CD4-positive, alpha-beta T cell treated with Interleukin-15 for 4 hours (primary cell): ENCODE data around the gene MAP1A.
"Not testable (repeated sequence)": the region's sequence is repeated elsewhere in the genome, so short reads cannot be mapped to it uniquely, and the experiment has no call there.

Experiments used
- DNase-seq: peaks from one replicate; pipeline ENCODE4 v3.0.0-alpha.2; 2020; ENCODE audit warnings: low spot score

MAP1A gene

GRCh38 chr15:43529587-43530345, 12.4 kb downstream of the MAP1A start:
- DNase-seq = no peak

- DNase-seq = no peak
These were observed 13.7 kb downstream of the MAP1A start for GRCh38 chr15:43531018-43531670.

- DNase-seq = not testable (repeated sequence)
These were observed 15.4 kb downstream of the MAP1A start for GRCh38 chr15:43532826-43533225.

DNA sequence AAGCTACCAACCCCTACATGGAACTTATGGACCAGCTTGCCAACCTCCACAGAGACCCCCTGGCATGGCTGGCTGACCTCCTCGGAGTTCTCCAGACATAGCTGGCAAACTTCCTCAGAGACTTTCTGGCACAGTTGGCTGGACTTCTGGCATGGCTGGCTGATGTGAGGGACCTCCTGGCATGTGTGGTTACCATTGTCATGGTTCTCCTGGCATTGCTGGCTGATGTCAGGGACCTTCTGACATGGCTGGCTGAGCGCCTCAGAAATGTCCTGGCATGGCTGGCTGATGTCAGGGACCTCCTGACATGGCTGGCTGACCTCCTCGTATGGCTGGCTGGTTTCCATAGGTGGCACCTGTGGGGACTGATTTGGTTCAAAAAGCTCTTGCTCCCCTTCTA, 17.5 kb downstream of the MAP1A start:
- DNase-seq = no peak

DNA sequence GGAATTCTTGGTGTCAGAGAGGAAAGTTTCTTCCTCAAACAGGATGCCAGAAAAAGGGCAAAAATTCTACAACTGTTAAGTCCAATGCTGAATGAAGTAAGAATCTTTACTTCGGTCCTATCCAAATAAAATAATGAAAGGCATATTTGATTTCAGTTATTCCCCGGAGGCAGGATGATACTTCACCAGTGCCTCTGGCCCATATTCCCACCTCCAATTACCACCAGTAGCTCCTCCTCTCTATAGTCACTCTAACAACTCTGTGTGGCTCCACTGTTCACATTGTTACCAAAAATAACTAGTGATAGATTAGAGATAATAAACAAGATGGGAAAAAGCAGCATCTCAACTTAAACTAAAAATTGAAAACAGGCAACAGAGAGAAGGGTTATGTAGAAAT, 20.7 kb downstream of the MAP1A start:
- DNase-seq = no peak

DNA sequence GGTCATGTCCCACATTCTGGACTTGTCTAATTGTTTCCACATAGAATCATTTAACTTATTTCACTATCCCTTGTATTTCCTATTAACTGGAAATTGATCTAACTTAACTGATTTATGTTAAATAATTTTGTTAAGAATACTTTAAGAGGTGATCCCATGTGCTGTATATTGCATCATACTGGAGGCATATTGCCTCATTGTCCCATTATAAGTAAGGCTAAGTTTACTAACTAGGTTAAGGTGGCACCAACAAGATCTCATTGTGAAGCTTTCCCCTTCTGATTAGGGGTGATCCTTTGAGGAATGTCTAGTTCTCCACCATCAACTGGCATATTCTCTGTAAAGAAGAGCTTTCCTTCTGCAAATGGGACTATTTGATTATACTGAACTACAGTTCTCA, 24.4 kb downstream of the MAP1A start:
- no peak for DNase-seq

DNA sequence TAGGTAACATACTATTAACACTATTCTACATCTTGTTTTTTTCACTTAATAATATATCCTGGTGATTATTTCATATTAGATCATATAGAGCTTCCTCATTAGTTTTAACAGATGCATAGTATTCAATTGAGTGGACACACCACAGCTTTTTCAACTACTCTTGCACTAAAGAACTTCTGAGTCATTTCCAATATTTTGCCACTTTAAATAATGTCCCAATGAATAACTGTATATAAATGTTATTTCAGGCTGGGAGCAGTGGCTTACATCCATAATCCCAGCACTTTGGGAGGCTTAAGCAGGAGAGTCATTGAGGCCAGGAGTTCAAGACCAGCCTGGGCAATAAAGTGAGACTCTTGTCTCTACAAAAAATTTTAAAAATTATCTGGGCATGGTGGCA, 26.9 kb downstream of the MAP1A start:
- DNase-seq = no peak

GRCh38 chr15:43545426-43545825, 28.0 kb downstream of the MAP1A start:
- DNase-seq = no peak

GRCh38 chr15:43547539-43547938, 30.1 kb downstream of the MAP1A start:
- no peak for DNase-seq

DNA sequence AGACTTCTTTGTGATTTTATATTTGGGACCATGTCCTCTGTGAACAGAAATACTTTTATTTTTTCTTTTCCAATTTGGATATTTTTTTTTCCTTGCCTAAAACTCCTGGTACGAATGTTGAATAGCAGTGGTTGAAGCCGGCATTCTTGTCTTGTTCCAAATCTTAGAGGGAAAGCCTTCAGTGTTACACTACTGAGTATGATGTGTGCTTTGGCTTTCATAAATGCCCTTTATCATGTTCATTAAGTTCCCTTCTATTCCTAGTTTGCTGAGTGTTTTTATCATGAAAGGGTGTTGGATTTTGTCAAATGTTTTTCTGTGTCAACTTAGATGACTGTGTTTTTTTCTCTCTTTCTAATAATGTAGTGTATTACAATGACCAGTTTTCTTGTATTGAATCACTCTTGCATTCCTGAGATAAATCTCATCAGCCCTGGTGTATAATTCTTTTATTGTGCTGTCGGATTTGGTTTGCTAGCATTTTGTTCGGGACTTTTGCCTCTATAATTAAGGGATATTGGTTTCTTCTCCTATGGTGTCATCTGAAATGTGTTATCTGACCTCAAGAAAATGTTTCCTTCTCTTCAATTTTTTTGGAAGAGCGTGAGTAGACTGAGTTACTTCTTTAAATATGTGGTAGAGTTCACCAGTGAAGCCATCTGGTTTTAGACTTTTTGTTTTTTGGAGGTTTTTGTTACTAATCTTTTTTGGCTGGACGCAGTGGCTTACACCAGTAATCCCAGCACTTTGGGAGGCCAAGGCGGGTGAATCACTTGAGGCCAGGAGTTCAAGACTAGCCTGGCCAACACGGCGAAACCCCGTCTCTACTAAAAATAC, 33.3 kb downstream of the MAP1A start:
- DNase-seq = no peak

DNA sequence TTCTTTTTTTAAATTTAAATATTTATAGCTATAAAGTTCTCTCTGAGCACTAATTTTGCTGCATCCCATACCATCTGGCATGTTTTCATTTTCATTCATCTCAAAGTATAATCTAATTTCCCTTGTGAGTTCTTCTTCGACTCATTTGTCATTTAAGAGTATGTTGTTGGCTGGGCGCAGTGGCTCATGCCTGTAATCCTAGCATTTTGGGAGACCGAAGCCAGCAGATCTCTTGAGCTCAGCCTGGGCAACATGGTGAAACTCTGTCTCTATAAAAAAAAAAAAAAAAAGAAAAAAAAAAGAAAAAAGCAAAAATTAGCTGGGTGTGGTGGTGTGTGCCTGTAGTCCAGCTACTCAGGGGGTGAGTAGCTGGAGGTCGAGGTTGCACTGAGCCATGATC, 34.8 kb downstream of the MAP1A start:
- no peak for DNase-seq

GRCh38 chr15:43552986-43553385, 35.6 kb downstream of the MAP1A start:
- DNase-seq = no peak

- DNase-seq = not testable (repeated sequence)
These were observed 45.3 kb downstream of the MAP1A start for GRCh38 chr15:43562753-43563152.

GRCh38 chr15:43563793-43564192, 46.4 kb downstream of the MAP1A start:
- not testable (repeated sequence) for DNase-seq

GRCh38 chr15:43566615-43567014, 49.2 kb downstream of the MAP1A start:
- not testable (repeated sequence) for DNase-seq

GRCh38 chr15:43574607-43575006, 57.2 kb downstream of the MAP1A start:
- DNase-seq = not testable (repeated sequence)
